ENCODE data around the gene ARHGAP4.

Gene ARHGAP4

GRCh38 chrX:153880440-153880815 lies 45.6 kb downstream of the ARHGAP4 start:
- no peak for DNase-seq (ENCODE audit: low read depth)
- TF ChIP-seq CTCF (IDR thresholded peaks at IDR 0.05; ENCODE audit: low read depth, low read length, missing control alignments): no peak
- H3K4me3 ChIP-seq (ENCODE audit: low read depth, low read length): no peak overlapping the region

- no peak for DNase-seq (ENCODE audit: low read depth)
- TF ChIP-seq CTCF (IDR thresholded peaks at IDR 0.05; ENCODE audit: low read depth, low read length, missing control alignments): no peak
- no peak overlapping the region for H3K4me3 ChIP-seq (ENCODE audit: low read depth, low read length)
Observed at GRCh38 chrX:153879741-153880439, 46.2 kb downstream of the ARHGAP4 start.

- no peak for TF ChIP-seq CTCF (IDR thresholded peaks at IDR 0.05; ENCODE audit: low read depth, low read length, missing control alignments)
- DNase-seq (ENCODE audit: low read depth): no peak
- no peak overlapping the region for H3K4me3 ChIP-seq (ENCODE audit: low read depth, low read length)
Observed at GRCh38 chrX:153878969-153879653, 47.0 kb downstream of the ARHGAP4 start.

- DNase-seq (ENCODE audit: low read depth): no peak
- H3K4me3 ChIP-seq (ENCODE audit: low read depth, low read length): no peak overlapping the region
- no peak for TF ChIP-seq CTCF (IDR thresholded peaks at IDR 0.05; ENCODE audit: low read depth, low read length, missing control alignments)
Observed at GRCh38 chrX:153878345-153878744, 47.7 kb downstream of the ARHGAP4 start.

GRCh38 chrX:153877571-153878261 lies 48.3 kb downstream of the ARHGAP4 start:
- no peak for DNase-seq (ENCODE audit: low read depth)
- H3K4me3 ChIP-seq (ENCODE audit: low read depth, low read length): no peak overlapping the region
- no peak for TF ChIP-seq CTCF (IDR thresholded peaks at IDR 0.05; ENCODE audit: low read depth, low read length, missing control alignments)

- DNase-seq (ENCODE audit: low read depth): no peak
- no peak overlapping the region for H3K4me3 ChIP-seq (ENCODE audit: low read depth, low read length)
Observed at GRCh38 chrX:153876112-153876491, 50.0 kb downstream of the ARHGAP4 start.

More at GRCh38 chrX:153876112-153876491, 50.0 kb downstream of the ARHGAP4 start:
- no peak for TF ChIP-seq CTCF (IDR thresholded peaks at IDR 0.05; ENCODE audit: low read depth, low read length, missing control alignments)

All from GM12864 (cell line).